Neural crest cell (in vitro differentiated cells): ENCODE results near the gene MBOAT1. TPM values are rescaled to one million over a fixed set of nuclear protein-coding genes. Genes with fewer than 3 reads are reported as not detected.
A peak's percentile ranks its signal among the peaks of the same experiment; 100 is the strongest.

Experiments
- DNase-seq: peaks from one replicate; pipeline ENCODE4 v3.0.0; 2021; ENCODE audit warnings: low read depth, mixed read lengths, low spot score
- H3K27ac Mint-ChIP-seq: one replicate; pipeline ENCODE4 v1.8.0; 2021; ENCODE audit warnings: mild to moderate bottlenecking, mixed read lengths; ENCODE audit not compliant: unreplicated experiment
- H3K27me3 Mint-ChIP-seq: 2 replicates; pipeline ENCODE4 v1.8.0; 2021; ENCODE audit warnings: low read depth, mild to moderate bottlenecking, mixed read lengths
- H3K36me3 Mint-ChIP-seq: 2 replicates; pipeline ENCODE4 v1.8.0; 2021; ENCODE audit warnings: low read depth, mild to moderate bottlenecking, mixed read lengths
- H3K4me1 Mint-ChIP-seq: 2 replicates; pipeline ENCODE4 v1.8.0; 2021; ENCODE audit warnings: mixed read lengths
- H3K4me3 Mint-ChIP-seq: one replicate; pipeline ENCODE4 v1.8.0; 2021; ENCODE audit warnings: mild to moderate bottlenecking, mixed read lengths
- H3K9me3 Mint-ChIP-seq: 2 replicates; pipeline ENCODE4 v1.8.0; 2021; ENCODE audit warnings: mixed read lengths
- CTCF ChIP-seq: fragments of 200-600 bp; sonication (generic); conservative IDR thresholded peaks from 2 replicates; pipeline ENCODE4 v1.5.0; 2021; ENCODE audit warnings: antibody characterized with exemption, mild to moderate bottlenecking
- total RNA-seq: library from RNA; stranded (reverse); gene quantifications from 2 replicates; pipeline ENCODE4 v1.2.1, GENCODE V29; 2021

Gene MBOAT1
- total RNA-seq, 1 donor from 2014 or later: 11.4 TPM

GRCh38 chr6:20207088-20207418 lies 5.2 kb downstream of the MBOAT1 start:
- no peak for TF ChIP-seq CTCF
- Mint-ChIP-seq H3K27me3 (peaks cover 30% of the 10 kb centered on the region), H3K4me1 (peaks cover 49% of the 10 kb centered on the region), H3K36me3 (no peaks in the 10 kb centered on the region), H3K4me3 (no peak overlapping the region), H3K27ac (peak overlapping the region; percentile 80), H3K9me3 (no peaks in the 10 kb centered on the region)
- DNase-seq: no peak

GRCh38 chr6:20205722-20206161 lies 6.5 kb downstream of the MBOAT1 start:
- Mint-ChIP-seq H3K4me3 (peak overlapping the region; percentile 38), H3K27ac (peak overlapping the region; percentile 44)

GRCh38 chr6:20204512-20204894 lies 7.8 kb downstream of the MBOAT1 start:
- Mint-ChIP-seq H3K4me3 (peak overlapping the region; percentile 10), H3K4me1 (peaks cover 49% of the 10 kb centered on the region), H3K36me3 (no peaks in the 10 kb centered on the region), H3K27me3 (peaks cover 8% of the 10 kb centered on the region), H3K27ac (no peak overlapping the region), H3K9me3 (no peaks in the 10 kb centered on the region)
- DNase-seq: no peak
- TF ChIP-seq CTCF: no peak

More at GRCh38 chr6:20205722-20206161, 6.5 kb downstream of the MBOAT1 start:
- H3K36me3 Mint-ChIP-seq: no peaks in the 10 kb centered on the region
- peaks cover 18% of the 10 kb centered on the region for H3K27me3 Mint-ChIP-seq
- no peak for DNase-seq
- no peaks in the 10 kb centered on the region for H3K9me3 Mint-ChIP-seq
- no peak for TF ChIP-seq CTCF
- peaks cover 46% of the 10 kb centered on the region for H3K4me1 Mint-ChIP-seq

GRCh38 chr6:20203561-20204511 lies 8.4 kb downstream of the MBOAT1 start:
- H3K27ac Mint-ChIP-seq: no peak overlapping the region

GRCh38 chr6:20202699-20203302 lies 9.5 kb downstream of the MBOAT1 start:
- no peak for TF ChIP-seq CTCF
- Mint-ChIP-seq H3K4me1 (peaks cover 49% of the 10 kb centered on the region), H3K27ac (no peak overlapping the region), H3K27me3 (peaks cover 3% of the 10 kb centered on the region), H3K36me3 (no peaks in the 10 kb centered on the region), H3K9me3 (no peaks in the 10 kb centered on the region), H3K4me3 (no peak overlapping the region)
- DNase-seq: no peak

More at GRCh38 chr6:20203561-20204511, 8.4 kb downstream of the MBOAT1 start:
- Mint-ChIP-seq H3K27me3 (peaks cover 3% of the 10 kb centered on the region), H3K9me3 (no peaks in the 10 kb centered on the region), H3K36me3 (no peaks in the 10 kb centered on the region), H3K4me1 (peaks cover 49% of the 10 kb centered on the region), H3K4me3 (peak overlapping the region; percentile 10)
- DNase-seq: no peak
- no peak for TF ChIP-seq CTCF
